C4-2B (cell line): ENCODE measurements around the gene BSG.

ENCODE experiments used
- H3K27ac ChIP-seq: fragments of 450-650 bp; 2 replicates; pipeline ENCODE4 v1.5.1; 2017
- CTCF ChIP-seq: fragments of 450-650 bp; conservative IDR thresholded peaks from 2 replicates; pipeline ENCODE4 v1.5.1; 2017; ENCODE audit warnings: mild to moderate bottlenecking
- ZFX ChIP-seq: fragments of 450-650 bp; IDR thresholded peaks from 2 replicates; pipeline ENCODE4 v1.6.1; 2017

BSG gene

GRCh38 chr19:570251-570686 is 2.1 kb upstream of the BSG start:
- peak overlapping the region; percentile 37 for H3K27ac ChIP-seq
- TF ChIP-seq CTCF (no peak), ZFX (no peak)

- peak overlapping the region; percentile 95 for H3K27ac ChIP-seq
- TF ChIP-seq CTCF (no peak), ZFX (no peak)
Measured at GRCh38 chr19:570937-571565, 1.3 kb upstream of the BSG start.

GRCh38 chr19:571566-571974 is 826 bp upstream of the BSG start:
- TF ChIP-seq ZFX = no peak
- no peak for TF ChIP-seq CTCF
- peak overlapping the region; percentile 95 for H3K27ac ChIP-seq

- TF ChIP-seq ZFX (peak; percentile 93; the same call in 1 of the 2 replicates), CTCF (no peak)
- H3K27ac ChIP-seq = peak overlapping the region; percentile 95
Measured at GRCh38 chr19:572743-573518, 535 bp downstream of the BSG start.

- TF ChIP-seq CTCF (no peak), ZFX (no peak)
- peak overlapping the region; percentile 95 for H3K27ac ChIP-seq
Measured at GRCh38 chr19:573519-573825, 1.1 kb downstream of the BSG start.

GRCh38 chr19:574658-575526 is 2.5 kb downstream of the BSG start:
- no peak for TF ChIP-seq ZFX
- no peak for TF ChIP-seq CTCF
- H3K27ac ChIP-seq = peak overlapping the region; percentile 6; the same call in 1 of the 2 replicates
